ENCODE results near the gene NKX3-2. TPM values are rescaled to one million over a fixed set of nuclear protein-coding genes. Genes with fewer than 3 reads are reported as not detected.

The NKX3-2 gene
- total RNA-seq, 1 experiment from 2014 or later = 1.0 TPM

DNA sequence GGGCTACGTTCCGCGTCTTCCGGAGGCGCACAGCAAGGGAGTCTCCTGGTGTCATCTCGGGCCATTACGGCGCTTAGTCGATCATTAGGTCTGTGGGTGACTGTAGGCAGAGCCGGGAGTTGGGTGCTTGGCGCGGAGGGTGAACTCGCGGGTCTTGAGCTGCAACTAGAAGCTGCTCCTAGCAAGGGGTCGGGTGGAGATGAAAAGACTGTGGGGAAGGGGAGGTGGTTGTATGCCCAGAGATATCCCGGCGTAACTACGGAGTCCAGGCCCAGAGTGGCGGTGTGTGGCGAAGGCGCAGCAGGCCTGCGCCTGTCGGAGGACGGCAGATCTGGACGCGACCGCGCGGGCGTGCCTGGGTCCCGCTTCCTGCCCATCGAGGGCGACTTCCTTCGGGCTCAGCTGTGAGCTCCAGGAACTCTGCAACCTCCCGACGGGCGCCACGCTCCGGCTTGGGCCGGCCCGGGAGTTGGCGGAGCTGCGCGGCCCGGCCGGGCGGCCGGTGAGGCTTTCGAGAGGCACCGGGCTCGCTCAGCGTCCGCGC is 2.7 kb upstream of the NKX3-2 start:
- in situ Hi-C loops (cut with HindIII; ENCODE audit: low pct_unique_long_range_greater_than_20kb, low sequenced_read_pairs) = no loop called here
- no peak for DNase-seq (ENCODE audit: low read depth)

DNA sequence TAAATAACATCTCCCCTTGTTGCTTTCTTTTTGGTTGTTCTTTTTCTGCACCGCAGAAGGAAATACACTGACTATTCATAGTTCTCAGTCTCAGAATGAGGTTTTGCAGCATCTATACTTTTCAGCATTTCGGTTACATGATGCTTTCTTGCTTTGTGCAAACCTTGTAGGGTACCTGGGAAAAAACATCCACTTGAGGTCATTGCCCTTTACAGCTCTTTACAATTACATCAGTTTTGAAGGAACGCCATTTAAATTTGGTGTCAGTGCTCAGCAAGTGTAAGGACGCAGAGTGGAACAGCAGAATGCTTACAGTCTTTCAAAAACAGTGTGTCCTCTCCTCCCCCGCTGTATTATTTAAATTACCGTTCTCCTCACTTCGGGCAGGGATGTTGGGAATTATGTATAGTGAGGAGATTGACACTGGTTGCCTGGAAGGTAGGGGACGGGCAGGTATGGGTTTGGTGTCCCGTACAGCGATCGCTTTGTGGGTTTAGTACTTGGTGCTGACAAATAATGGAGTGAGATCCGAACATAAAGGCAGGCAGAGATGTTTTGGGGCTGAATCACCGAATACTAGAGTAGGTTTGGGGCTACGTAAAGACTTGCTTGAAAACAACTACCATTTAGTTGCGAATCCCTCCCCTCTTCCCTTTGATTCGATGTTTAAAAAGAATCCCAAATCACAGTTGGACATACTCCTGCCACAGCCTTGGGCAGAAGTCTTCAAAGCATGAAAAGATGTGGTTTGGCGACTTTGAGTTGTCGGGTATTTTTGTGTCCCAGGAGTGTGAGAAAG is 2.0 kb upstream of the NKX3-2 start:
- DNase-seq (ENCODE audit: low read depth) = no peak
- in situ Hi-C loops (cut with HindIII; ENCODE audit: low pct_unique_long_range_greater_than_20kb, low sequenced_read_pairs) = no loop called here

DNA sequence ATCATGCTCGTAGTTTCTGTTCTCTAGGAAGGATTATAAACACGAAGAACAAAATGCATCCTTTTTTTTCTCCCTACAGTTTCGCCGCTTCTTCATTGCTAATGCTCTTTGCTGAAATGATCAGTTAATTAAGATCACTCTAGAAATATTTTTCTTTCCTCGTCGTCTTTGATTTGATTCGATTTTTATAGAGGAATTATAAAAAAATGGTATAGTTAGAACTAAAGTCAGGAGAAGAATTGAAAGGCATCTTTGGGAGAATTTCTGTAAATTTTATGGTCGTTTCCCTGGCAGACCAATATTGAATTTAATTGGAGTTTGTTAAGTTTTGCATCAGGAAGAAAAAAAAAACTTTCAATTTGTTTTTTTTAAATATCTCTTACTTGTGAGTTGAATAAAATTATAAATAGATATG is 1.1 kb upstream of the NKX3-2 start:
- in situ Hi-C loops (cut with HindIII; ENCODE audit: low pct_unique_long_range_greater_than_20kb, low sequenced_read_pairs) = no loop called here
- no peak for DNase-seq (ENCODE audit: low read depth)

DNA sequence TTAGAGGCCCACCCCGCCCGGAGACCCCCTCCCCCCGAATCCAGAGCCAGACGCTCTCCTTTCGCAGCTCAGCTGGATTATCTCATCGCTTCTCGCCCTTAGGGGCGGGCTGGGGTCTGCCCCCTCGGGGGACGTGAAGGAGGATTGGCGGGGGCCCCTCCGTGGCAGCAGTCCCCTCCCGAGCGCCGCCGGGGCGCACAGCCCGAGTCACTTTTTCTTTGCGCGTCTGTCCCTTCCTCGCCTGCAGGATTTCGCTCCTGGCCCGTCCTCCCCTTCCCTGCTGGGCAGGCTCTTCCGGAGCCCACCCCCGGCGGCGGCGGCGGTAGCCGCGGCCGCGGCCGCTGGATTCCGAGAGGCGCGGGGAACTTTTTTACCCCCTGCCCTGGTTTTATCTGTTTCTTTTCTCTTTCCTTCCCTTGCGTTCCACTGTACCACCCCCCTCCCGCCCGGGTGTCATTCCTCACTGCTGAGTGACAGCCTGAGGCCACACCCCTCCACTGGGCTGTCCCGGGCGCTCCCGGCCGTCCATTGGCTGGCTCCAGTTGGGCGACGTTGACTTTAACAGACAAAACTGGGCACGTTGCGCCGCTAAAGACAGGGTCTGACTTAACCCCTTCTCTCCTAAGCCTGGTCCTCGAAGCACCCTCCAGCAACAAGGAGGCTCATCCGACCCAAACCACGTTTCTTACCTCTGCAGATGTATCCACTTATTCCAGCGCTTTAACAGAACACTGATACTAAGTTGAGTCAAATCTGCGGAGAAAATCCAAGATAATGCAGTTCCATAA is 492 bp upstream of the NKX3-2 start:
- in situ Hi-C loops (cut with HindIII; ENCODE audit: low pct_unique_long_range_greater_than_20kb, low sequenced_read_pairs) = no loop called here
- peak; percentile 81 for DNase-seq (ENCODE audit: low read depth)

DNA sequence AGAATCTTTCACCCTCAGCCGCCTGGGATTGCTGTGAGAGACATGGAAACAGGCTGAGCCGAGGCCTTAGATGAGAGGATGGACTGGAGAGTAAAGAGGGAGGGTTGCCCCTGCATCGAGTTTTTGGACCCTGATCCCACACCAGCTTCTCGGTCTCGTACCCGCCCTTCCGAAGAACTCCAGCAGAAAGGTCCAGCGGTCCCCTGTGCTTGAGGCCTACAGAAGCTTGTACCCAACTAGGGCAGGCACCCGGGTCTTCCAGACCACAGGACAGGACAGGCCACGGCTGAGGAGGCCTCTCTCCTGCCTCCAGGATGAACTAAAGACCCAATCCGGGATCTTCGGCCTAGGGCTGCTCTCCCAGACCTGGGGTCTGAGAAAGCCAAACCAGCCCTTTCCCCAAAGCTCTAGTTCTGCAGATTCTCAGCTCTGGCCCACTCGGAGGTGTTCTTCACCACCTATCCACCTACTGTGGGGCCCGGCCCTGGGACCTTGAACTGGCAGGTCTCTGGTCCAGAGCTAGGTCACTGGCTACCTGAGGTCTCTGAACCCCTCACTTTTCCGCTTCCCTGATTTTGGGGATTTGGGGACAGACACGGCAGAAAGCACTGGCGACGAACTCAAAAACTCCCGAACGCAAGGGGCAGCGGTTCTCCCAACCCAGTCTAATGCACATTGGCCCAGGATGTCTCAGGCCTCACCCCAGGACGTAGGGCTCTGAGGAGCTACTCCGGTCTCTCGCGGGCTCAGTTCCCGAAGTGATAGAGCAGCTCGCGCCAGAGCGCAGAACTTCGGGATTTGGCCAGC is 1.1 kb downstream of the NKX3-2 start:
- in situ Hi-C loops (cut with HindIII; ENCODE audit: low pct_unique_long_range_greater_than_20kb, low sequenced_read_pairs) = no loop called here
- no peak for DNase-seq (ENCODE audit: low read depth)

DNA sequence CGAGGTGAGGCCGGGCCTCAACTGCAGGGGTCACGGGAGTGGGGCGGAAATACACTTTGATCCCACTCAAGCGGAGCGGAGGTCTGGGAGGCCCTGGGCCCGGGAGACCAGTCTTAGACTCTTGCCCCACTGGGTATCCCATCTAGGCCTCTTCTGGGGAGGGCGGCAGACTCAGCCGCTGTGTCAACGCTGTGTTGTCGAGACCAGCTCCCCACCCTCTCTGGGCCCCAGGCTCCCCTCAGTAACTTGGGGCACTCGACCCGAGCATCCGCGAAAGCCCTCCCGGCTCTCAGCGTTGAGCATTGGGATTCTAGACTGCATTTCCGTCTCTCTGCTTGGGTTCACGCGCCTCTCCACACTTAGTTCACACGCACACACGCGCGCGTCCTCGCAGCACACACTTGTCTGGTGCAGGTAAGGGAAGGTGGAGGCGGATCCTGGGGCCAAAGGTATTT is 1.7 kb downstream of the NKX3-2 start:
- in situ Hi-C loops (cut with HindIII; ENCODE audit: low pct_unique_long_range_greater_than_20kb, low sequenced_read_pairs) = no loop called here
- DNase-seq (ENCODE audit: low read depth) = no peak

DNA sequence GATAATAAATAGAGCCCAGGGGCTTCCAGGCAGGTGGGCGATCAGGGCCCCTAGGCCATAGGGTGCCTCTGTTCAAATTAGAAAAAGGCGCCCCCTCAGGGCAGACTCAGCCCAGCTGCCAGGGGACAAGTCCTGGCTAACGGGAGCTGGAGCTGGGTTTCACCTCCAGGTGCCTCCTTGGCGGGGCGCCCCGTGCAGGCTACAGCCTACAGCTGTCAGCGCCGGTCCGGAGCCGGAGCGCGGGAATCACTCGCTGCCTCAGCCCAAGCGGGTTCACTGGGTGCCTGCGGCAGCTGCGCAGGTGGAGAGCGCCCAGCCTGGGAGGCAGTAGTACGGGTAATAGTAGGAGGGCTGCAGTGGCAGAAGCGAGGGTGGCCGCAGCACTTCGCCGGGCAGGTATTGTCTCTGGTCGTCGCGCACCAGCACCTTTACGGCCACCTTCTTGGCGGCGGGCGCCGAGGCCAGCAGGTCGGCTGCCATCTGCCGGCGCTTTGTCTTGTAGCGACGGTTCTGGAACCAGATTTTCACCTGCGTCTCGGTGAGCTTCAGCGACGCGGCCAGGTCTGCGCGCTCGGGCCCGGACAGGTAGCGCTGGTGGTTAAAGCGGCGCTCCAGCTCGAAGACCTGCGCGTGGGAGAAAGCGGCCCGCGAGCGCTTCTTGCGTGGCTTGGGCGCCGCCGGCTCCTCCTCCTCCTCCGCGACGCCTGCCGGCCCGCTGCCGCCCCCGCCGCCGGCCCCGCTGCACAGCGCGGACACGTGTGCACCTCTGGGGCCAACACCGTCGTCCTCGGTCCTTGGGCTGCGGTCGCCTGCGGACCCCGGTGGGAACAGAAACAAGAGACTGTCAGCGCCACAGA is 2.4 kb downstream of the NKX3-2 start:
- DNase-seq (ENCODE audit: low read depth) = no peak
- in situ Hi-C loops (cut with HindIII; ENCODE audit: low pct_unique_long_range_greater_than_20kb, low sequenced_read_pairs) = no loop called here

DNA sequence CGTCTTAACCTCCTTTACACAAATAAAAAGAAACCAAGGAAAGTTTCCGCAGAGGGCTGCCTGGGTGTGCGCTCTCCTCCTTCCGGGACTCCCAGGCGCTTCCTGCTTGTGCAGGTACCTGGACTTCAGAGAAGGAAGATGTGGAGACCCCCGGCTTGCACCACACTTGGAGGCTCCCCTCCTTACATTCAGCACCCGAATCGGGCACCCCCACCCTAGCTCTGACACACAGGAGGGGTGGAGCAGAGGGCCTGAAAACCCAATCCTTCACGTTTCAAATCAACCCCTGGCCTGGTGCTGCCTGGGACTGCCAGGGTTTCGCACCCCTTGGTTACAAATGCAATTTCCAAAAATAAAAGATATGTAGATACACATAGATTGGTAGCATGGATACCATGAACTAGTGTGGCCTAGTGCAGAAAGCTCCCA is 3.1 kb downstream of the NKX3-2 start:
- DNase-seq (ENCODE audit: low read depth) = no peak
- in situ Hi-C loops (cut with HindIII; ENCODE audit: low pct_unique_long_range_greater_than_20kb, low sequenced_read_pairs) = no loop called here

DNA sequence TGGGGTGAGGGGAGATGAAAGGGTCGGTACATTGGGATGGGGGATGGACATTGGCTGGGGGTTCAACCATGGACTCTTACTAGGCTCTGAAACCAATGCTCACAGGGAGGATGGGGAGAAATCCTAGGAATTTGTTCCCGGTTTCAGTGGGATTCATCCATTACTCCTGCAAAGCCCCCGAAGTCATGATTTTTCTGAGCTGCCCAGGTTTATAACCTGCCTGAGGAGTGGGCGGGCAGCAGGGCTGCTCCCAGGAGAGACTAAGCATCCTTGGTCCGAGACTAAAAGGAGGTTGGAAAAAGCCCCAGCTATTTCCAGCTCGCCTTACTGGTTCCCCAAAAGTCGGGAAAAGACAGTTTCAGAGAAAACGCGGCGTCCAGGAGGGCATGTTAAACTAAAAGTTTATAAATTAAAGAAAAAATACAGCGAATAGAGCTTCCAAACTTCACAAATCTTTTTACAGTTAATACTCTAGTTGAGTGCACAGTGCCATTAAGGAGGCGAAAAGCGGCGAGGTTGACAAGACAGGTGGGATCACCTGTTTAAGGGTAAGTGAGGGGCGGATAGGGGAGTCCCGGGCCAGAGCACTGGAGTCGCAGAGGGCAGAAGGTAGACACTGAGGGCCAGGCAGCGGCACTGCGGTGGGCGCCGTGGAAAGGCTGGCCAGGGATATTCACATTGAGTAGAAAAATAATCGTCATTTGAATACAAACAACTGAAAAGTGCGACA is 3.7 kb downstream of the NKX3-2 start:
- in situ Hi-C loops (cut with HindIII; ENCODE audit: low pct_unique_long_range_greater_than_20kb, low sequenced_read_pairs) = no loop called here
- DNase-seq (ENCODE audit: low read depth) = no peak

DNA sequence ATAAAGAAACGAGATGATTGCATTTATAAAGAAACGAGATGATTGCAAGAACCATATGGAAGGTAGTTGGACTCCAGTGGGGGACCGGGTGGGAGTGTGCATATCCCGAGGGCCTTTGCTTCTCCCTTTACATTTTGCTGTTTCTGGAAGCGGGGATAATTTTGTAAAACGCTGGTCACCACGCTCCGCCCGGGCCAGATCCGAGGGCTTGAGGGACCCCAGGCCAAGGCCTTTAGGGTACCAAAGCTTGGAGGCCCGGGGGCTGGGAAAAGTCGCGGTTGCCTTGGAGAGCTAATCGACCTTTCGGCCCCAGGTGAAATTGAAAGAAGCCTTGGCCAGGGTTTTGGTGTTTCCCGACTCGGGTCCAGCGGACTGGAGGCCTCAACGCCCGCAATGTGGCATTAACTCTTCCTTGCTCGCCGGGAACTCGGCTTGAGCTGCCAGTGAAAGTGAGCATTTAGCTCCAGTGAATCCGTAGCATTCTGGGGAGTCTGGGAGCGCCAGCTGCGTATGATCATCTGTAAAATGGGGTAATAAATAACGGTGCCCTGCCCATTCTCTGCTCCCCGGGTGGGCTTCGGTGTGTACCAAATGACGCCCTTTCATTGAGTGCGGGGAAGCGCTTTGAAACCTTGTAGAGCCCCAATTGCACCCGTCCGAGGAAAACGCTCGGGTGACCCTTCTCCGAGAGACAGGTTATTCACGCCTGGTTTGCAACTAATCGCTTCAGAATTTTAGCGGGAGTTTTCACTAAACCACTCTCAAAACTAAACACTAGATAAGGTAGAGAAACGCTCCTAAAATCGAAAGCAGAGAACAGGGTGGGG is 4.5 kb downstream of the NKX3-2 start:
- no peak for DNase-seq (ENCODE audit: low read depth)
- in situ Hi-C loops (cut with HindIII; ENCODE audit: low pct_unique_long_range_greater_than_20kb, low sequenced_read_pairs) = no loop called here

DNA sequence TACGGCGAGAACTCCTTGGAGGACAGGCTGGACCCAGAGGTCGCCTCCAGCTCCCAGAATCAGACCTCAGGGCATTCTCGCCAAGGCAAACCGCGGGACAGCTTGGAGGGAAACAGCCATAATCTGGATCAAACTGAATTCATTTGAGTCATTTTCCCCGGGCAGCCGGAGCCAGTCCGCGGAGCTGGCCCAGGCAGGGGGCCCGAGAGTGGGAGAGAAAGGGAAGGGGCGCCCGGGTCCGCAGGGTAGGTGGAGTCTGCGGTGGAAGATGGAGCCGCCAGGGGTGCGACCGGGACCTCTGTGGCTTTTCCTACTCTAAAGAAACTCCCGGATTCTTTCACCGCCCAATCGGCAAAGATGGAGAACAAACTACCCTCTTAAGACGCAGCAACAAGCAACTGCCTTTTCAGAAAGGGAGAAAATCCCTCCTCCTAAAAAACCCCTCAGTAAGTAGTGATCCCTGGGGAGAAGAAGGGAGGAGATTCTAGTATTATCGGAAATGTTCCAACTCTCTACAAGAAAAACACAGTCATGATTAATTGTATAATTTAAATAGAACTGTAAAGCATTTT is 5.2 kb downstream of the NKX3-2 start:
- DNase-seq (ENCODE audit: low read depth) = no peak
- in situ Hi-C loops (cut with HindIII; ENCODE audit: low pct_unique_long_range_greater_than_20kb, low sequenced_read_pairs) = no loop called here

DNA sequence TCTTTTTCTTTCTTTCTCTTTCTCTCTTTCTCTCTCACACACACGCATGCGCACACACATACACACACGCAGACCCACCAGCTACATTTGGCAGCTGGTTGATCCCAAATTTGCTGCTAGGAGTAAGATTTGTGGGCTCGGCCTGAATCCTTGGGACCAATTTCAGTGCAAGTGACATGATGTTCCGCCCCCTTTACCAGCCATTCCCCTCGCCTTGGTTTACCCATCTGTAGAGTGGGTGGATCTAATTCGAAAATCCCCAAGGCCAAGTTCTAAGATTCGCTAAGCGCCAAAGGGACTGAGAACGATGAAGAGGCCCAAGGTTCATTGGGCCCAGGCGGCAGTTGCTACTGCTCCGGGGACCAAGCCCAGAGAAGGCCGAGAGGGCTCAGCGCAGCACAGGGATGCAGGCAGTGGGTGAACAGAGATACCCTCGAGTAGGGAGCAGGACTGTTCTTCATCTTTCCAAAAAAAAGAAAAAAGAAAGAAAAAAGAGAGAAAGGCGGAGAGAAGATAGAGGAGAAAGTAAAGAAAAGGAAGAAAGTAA is 5.8 kb downstream of the NKX3-2 start:
- no peak for DNase-seq (ENCODE audit: low read depth)
- in situ Hi-C loops (cut with HindIII; ENCODE audit: low pct_unique_long_range_greater_than_20kb, low sequenced_read_pairs) = no loop called here

DNA sequence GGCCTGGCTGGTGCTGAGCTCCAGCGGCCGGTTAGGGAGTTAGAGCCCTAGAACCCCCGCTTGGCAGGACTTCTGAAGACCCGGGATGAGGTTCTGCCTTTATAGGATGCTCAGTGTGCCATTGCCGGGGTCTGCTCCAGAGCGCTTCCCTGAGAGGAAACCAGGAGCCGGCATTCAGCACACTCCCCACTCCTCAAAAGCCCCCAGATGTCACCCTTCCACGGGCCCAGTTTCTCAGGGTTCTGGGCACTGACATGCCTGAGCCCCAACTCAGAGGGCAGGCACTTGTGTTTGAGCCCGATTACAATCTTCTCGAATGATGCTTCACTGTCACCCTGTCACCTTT is 6.5 kb downstream of the NKX3-2 start:
- DNase-seq (ENCODE audit: low read depth) = no peak
- in situ Hi-C loops (cut with HindIII; ENCODE audit: low pct_unique_long_range_greater_than_20kb, low sequenced_read_pairs) = no loop called here

DNA sequence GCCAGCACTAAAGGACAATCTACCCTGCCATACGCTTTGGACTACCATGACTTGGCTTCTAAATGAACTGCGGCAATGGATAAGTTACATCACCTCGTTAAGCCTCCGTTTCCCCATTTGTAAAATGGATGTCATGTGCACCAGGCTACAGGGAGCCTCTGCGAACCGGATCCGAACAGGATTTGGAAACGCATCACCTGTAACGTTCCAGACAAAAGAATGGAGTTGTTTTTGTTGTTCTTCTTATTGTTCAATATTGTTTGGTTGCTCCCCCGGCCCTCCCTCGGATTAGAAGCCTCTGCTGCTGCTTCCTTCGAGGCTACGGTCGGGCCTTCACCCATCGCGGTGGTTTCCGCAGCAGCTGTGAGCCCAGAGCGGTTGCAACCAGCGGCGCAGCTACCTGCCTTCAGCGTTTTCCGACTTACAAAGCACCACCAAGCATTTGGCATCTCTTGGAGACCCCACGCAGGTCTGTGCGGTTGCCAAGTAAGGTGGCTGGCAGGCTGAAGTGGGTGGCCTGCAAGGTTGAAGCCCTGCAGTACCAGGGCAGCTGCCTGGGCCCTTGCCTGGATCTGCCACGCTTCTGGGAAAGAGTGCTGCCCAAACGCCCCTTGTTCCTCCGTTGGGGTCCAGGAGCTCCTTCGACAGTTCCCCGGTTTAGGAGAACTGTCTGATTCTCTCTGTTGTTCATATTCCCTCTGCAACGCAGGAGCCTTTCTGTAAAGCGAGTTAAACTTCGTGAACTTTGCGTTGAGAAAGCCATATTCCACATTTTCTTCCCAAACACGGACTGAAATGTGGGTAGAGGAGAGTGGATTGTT is 7.1 kb downstream of the NKX3-2 start:
- in situ Hi-C loops (cut with HindIII; ENCODE audit: low pct_unique_long_range_greater_than_20kb, low sequenced_read_pairs) = no loop called here
- DNase-seq (ENCODE audit: low read depth) = no peak

DNA sequence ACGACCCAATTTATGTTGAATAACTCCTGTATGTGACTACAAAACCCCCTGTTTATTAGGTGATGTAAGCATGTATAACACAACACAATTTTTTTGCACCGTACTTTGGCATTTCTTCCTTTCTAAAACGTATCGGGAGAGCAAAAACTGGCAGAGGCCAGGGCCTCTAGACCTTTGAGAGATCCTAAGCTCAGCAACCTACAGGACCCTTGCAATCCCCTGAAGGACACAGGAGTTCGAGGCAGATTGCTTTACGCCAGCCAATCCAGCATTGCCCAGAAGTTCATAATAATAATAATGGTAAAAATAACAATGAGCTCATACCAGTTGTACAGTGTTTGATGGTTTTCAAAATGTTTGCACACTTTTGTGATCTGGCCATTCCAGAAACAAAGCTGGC is 7.7 kb downstream of the NKX3-2 start:
- in situ Hi-C loops (cut with HindIII; ENCODE audit: low pct_unique_long_range_greater_than_20kb, low sequenced_read_pairs) = no loop called here
- no peak for DNase-seq (ENCODE audit: low read depth)

All from Caki2 (cell line).